Activated CD8-positive, alpha-beta memory T cell treated with anti-CD3 and anti-CD28 coated beads, Interleukin-2, amount 10 ng/mL, durations not matched to agents 7 days and 5 days (primary cell): ENCODE measurements around the gene MAGIX. TPM values are rescaled to one million over a fixed set of nuclear protein-coding genes. Genes with fewer than 3 reads are reported as not detected.
"Not testable (repeated sequence)": the region's sequence is repeated elsewhere in the genome, so short reads cannot be mapped to it uniquely, and the experiment has no call there.

Source experiments
- ATAC-seq: fragments of 150-1000 bp; cut with Tn5 transposase; one replicate; pipeline ENCODE4 v1.10.0; 2021; ENCODE audit warnings: moderate library complexity
- CTCF ChIA-PET: fragments of 350-600 bp; sonication (Branson Sonifier 250); formaldehyde crosslinking; loops from one replicate; lab custom pipeline; 2021; ENCODE audit warnings: antibody characterized with exemption; lab: Charles Lee
- DNase-seq: peaks from one replicate; pipeline ENCODE4 v3.0.0-alpha.2; 2020
- H3K27ac Mint-ChIP-seq: one replicate; pipeline ENCODE4 v1.8.0; 2021; ENCODE audit warnings: mild to moderate bottlenecking, mixed read lengths
- H3K27me3 Mint-ChIP-seq: one replicate; pipeline ENCODE4 v1.8.0; 2021; ENCODE audit warnings: mixed read lengths
- H3K36me3 Mint-ChIP-seq: one replicate; pipeline ENCODE4 v1.8.0; 2021; ENCODE audit warnings: mild to moderate bottlenecking, mixed read lengths
- H3K4me1 Mint-ChIP-seq: one replicate; pipeline ENCODE4 v1.8.0; 2021; ENCODE audit warnings: mixed read lengths
- H3K4me3 Mint-ChIP-seq: one replicate; pipeline ENCODE4 v1.8.0; 2021; ENCODE audit warnings: mild to moderate bottlenecking, moderate library complexity, mixed read lengths
- H3K9me3 Mint-ChIP-seq: one replicate; pipeline ENCODE4 v1.8.0; 2022; ENCODE audit warnings: low read depth, mixed read lengths
- total RNA-seq, 2 experiments: library from RNA; stranded (reverse); gene quantifications; one replicate each; pipeline ENCODE4 v1.2.3, GENCODE V29; 2021

MAGIX gene
- total RNA-seq, 2 experiments from 2014 or later = 1.1 to 2.0 TPM

DNA sequence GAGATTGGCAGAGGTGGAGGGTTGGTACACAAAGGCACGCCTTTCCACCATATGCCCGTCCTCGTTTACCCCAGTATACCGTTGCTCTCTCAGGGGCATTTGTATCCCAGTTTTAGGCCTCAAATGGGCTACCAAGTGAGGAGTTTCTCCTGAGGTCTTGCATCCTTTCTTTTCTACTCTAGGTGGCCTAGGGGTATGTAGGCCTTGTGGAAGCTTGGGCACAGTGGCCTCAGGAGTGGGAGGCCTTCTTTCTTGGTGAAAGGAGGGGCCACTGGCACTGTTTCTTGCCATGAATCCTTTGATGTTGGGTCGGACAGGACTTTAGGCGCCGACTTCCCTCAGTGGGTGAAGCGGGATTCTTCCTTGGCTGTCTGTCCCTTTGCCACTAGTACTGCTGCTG is 15.3 kb upstream of the MAGIX start:
- H3K27me3 Mint-ChIP-seq = no peaks in the 10 kb centered on the region
- H3K9me3 Mint-ChIP-seq = no peaks in the 10 kb centered on the region
- DNase-seq (no peak), ATAC-seq (no peak)
- no peak overlapping the region for H3K27ac Mint-ChIP-seq
- no peaks in the 10 kb centered on the region for H3K4me1 Mint-ChIP-seq
- no peaks in the 10 kb centered on the region for H3K36me3 Mint-ChIP-seq
- CTCF ChIA-PET = no interaction called here
- no peak overlapping the region for H3K4me3 Mint-ChIP-seq

DNA sequence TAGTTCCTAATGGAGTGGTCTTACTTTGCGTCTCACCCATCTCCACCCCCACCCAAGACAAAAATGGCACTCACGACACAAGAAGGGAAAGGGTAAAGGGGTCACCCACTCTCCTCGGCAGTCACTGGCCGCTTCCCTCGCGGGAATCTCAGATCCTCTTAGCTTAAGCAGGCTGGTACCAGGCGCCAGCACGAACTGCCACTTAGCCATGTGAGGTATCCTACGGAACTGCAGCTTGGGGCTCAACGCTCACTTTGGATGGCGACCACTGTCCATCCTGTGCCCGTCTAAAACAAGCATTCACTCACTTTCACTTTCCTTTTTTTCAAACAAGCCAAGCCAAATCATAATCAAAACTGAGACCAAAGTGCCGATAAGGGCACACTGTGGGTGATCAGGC is 14.6 kb upstream of the MAGIX start:
- Mint-ChIP-seq H3K4me3 (no peak overlapping the region), H3K27me3 (no peaks in the 10 kb centered on the region), H3K36me3 (no peaks in the 10 kb centered on the region), H3K9me3 (no peaks in the 10 kb centered on the region), H3K27ac (no peak overlapping the region), H3K4me1 (no peaks in the 10 kb centered on the region)
- ATAC-seq = no peak
- DNase-seq = no peak
- CTCF ChIA-PET = no interaction called here

- H3K9me3 Mint-ChIP-seq, H3K4me1 Mint-ChIP-seq, H3K27ac Mint-ChIP-seq, H3K36me3 Mint-ChIP-seq, DNase-seq, H3K4me3 Mint-ChIP-seq, H3K27me3 Mint-ChIP-seq, ATAC-seq, CTCF ChIA-PET: not testable (repeated sequence)
Measured at GRCh38 chrX:49148390-49149100, 14.0 kb upstream of the MAGIX start.

DNA sequence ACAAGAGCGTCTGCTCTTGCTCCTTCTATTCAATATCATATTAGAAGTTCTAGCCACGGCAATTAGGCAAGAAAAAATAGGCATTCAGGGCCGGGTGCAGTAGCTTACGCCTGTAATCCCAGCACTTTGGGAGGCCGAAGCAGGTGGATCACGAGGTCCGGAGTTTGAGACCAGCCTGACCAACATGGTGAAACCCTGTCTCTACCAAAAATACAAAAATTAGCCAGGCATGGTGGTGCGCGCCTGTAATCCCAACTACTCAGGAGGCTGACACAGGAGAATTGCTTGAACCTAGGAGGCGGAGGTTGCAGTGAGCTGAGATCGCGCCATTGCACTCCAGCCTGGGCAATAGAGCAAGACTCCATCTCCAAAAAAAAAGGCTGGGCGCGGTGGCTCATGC is 13.3 kb upstream of the MAGIX start:
- H3K4me3 Mint-ChIP-seq, H3K36me3 Mint-ChIP-seq, DNase-seq, H3K9me3 Mint-ChIP-seq, H3K4me1 Mint-ChIP-seq, ATAC-seq, H3K27me3 Mint-ChIP-seq, H3K27ac Mint-ChIP-seq, CTCF ChIA-PET: not testable (repeated sequence)

DNA sequence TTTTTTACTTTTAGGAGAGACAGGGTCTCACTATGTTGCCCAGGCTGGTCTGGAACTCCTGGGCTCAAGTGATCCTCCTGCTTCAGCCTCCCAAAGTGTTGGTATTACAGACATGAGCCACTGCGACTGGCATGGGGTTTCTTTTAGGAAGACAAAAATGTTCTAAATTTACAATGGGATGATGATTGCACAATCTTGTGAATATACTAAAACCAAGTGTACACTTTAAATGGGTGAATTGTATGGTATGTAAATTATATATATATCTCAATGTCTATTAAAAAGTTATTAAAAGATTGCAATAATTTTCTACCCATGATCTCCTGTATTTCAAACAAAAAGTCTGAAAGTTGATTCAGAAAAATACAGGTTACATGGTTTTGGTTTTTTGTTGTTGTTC is 9.1 kb upstream of the MAGIX start:
- H3K27me3 Mint-ChIP-seq = no peaks in the 10 kb centered on the region
- CTCF ChIA-PET = no interaction called here
- no peaks in the 10 kb centered on the region for H3K9me3 Mint-ChIP-seq
- no peak for DNase-seq
- H3K36me3 Mint-ChIP-seq = peaks cover 2% of the 10 kb centered on the region
- ATAC-seq = no peak
- H3K4me3 Mint-ChIP-seq = no peak overlapping the region
- peaks cover 16% of the 10 kb centered on the region for H3K4me1 Mint-ChIP-seq
- no peak overlapping the region for H3K27ac Mint-ChIP-seq

- H3K36me3 Mint-ChIP-seq = peaks cover 2% of the 10 kb centered on the region
- H3K27me3 Mint-ChIP-seq = no peaks in the 10 kb centered on the region
- H3K4me3 Mint-ChIP-seq = peak overlapping the region; percentile 90
- CTCF ChIA-PET = interaction anchor here (0.7 to 2.0 kb wide), 14 partner anchors 8 to 349 kb away, joined by 3 to 13 read pairs (median 4); partner anchors contain the start of genes PLP2, PQBP1 and TIMM17B
- ATAC-seq (peak; percentile 9), DNase-seq (peak; percentile 66)
- peak overlapping the region; percentile 96 for H3K27ac Mint-ChIP-seq
- peaks cover 16% of the 10 kb centered on the region for H3K4me1 Mint-ChIP-seq
- no peaks in the 10 kb centered on the region for H3K9me3 Mint-ChIP-seq
Measured at GRCh38 chrX:49155243-49155899, 7.2 kb upstream of the MAGIX start.

GRCh38 chrX:49155900-49156837 is 6.4 kb upstream of the MAGIX start:
- Mint-ChIP-seq H3K9me3 (no peaks in the 10 kb centered on the region), H3K4me3 (peak overlapping the region; percentile 90), H3K4me1 (peaks cover 16% of the 10 kb centered on the region), H3K27me3 (no peaks in the 10 kb centered on the region), H3K27ac (peak overlapping the region; percentile 96), H3K36me3 (peaks cover 2% of the 10 kb centered on the region)
- CTCF ChIA-PET = interaction anchor here (0.7 to 2.0 kb wide), 13 partner anchors 10 to 350 kb away, joined by 3 to 13 read pairs (median 4); partner anchors contain the start of genes PLP2, PQBP1 and TIMM17B
- DNase-seq = peak; percentile 91
- peak; percentile 92 for ATAC-seq

GRCh38 chrX:49157194-49157593 is 5.4 kb upstream of the MAGIX start:
- H3K9me3 Mint-ChIP-seq = no peaks in the 10 kb centered on the region
- H3K27ac Mint-ChIP-seq = no peak overlapping the region
- DNase-seq (no peak), ATAC-seq (no peak)
- H3K27me3 Mint-ChIP-seq = no peaks in the 10 kb centered on the region
- H3K4me1 Mint-ChIP-seq = peaks cover 19% of the 10 kb centered on the region
- H3K36me3 Mint-ChIP-seq = peaks cover 2% of the 10 kb centered on the region
- CTCF ChIA-PET = interaction anchor here (1.1 kb wide), 2 partner anchors 13 to 15 kb away, joined by 3 to 5 read pairs; no protein-coding TSS in a partner anchor
- no peak overlapping the region for H3K4me3 Mint-ChIP-seq

DNA sequence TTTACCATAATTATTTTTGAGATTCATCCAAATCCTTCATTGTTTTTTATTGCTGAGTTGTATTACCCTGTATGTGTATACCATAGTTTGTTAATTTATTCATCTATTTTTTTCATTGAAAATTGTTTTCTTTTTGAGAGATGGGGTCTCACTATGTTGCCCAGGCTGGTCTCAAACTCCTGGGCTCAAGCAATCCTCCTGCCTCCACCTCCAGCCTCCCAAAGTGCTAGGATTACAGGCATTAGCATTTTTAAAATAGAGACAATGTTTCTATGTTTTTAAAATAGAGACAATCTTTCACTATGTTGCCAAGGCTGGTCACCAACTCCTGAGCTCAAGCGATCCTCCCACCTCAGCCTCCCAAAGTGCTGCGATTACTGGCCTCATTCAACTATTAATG is 1.6 kb upstream of the MAGIX start:
- Mint-ChIP-seq H3K27me3 (no peaks in the 10 kb centered on the region), H3K27ac (no peak overlapping the region), H3K4me1 (peaks cover 20% of the 10 kb centered on the region), H3K36me3 (no peaks in the 10 kb centered on the region), H3K4me3 (no peak overlapping the region), H3K9me3 (no peaks in the 10 kb centered on the region)
- no peak for ATAC-seq
- CTCF ChIA-PET = no interaction called here
- no peak for DNase-seq

- Mint-ChIP-seq H3K27ac (no peak overlapping the region), H3K4me1 (peaks cover 19% of the 10 kb centered on the region), H3K27me3 (no peaks in the 10 kb centered on the region), H3K36me3 (no peaks in the 10 kb centered on the region), H3K9me3 (no peaks in the 10 kb centered on the region), H3K4me3 (no peak overlapping the region)
- DNase-seq (no peak), ATAC-seq (no peak)
- CTCF ChIA-PET = no interaction called here
Measured at GRCh38 chrX:49161632-49162031, 926 bp upstream of the MAGIX start.

DNA sequence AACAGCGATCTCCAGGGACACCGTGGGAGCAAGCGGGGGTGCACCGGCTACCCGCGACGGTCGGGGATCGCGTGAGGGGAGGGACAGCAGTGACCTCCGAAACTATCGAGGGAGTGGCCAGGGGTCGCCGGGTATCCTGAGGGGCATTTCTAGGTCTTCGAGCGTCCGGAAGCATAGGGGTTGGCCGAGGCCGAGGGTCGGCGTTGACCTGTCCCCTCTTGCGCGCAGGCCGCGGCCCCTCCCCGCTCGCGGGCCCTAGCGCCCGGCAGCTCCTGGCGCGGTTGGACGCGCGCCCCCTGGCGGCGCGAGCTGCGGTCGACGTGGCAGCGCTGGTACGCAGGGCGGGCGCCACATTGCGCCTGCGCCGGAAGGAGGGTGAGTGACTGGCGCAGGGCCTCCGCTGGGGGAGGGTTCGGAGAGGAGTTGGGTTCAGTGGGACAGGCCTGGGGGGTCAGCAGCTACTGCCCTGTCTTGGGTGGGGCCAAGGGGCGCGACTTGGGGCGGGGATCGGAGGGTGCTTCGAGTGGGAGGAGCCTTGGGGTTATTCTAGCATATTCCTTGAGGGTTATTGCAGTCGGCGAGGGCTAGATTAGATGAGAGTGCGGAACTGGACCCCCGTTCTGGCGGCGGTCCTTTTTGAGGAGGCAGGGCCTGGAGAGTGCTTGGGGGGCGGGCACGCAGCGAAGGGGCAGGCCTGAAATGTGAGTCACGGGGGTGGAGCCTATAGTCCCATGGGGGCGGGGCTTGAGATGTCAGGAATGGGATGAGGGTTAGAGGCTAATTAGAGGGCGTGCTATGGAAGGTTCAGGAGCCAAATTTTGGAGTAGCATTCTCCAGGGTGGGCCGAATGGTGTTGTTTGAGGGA is 1.2 kb downstream of the MAGIX start:
- ATAC-seq (peak; percentile 73), DNase-seq (peak; percentile 85)
- CTCF ChIA-PET = interaction anchor here (0.6 to 2.0 kb wide), 7 partner anchors 9 to 104 kb away, joined by 3 to 5 read pairs (median 4); partner anchors contain the start of gene PRICKLE3
- Mint-ChIP-seq H3K27ac (peak overlapping the region; percentile 95), H3K27me3 (no peaks in the 10 kb centered on the region), H3K4me1 (peaks cover 32% of the 10 kb centered on the region), H3K36me3 (no peaks in the 10 kb centered on the region), H3K4me3 (peak overlapping the region; percentile 78), H3K9me3 (no peaks in the 10 kb centered on the region)

DNA sequence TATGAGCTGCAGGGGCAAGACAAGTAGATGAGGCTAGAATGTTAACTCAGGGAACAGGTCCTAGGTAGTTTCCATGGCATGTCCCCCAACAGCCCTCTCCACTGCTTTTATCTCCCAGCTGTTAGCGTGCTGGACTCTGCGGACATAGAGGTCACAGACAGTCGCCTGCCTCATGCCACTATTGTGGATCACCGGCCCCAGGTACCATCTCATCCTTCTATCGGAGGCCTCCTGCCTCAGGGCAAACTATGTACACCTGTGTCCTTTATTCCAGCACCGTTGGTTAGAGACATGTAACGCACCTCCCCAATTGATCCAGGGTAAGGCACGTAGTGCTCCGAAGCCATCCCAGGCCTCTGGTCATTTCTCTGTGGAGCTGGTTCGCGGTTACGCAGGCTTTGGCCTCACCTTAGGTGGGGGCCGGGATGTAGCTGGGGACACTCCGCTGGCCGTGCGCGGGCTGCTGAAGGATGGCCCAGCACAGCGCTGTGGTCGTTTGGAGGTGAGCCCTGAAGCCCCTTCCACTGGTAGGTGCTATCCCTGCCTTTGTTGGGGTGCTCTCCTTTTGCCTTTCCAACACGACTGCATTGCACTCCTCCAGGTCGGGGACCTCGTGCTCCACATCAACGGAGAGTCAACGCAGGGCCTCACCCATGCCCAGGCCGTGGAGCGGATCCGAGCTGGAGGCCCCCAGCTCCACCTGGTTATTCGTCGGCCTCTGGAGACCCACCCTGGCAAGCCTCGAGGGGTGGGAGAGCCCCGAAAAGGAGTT is 2.2 kb downstream of the MAGIX start:
- Mint-ChIP-seq H3K9me3 (no peaks in the 10 kb centered on the region), H3K4me3 (peak overlapping the region; percentile 78), H3K36me3 (no peaks in the 10 kb centered on the region), H3K27ac (peak overlapping the region; percentile 48), H3K4me1 (peaks cover 36% of the 10 kb centered on the region), H3K27me3 (no peaks in the 10 kb centered on the region)
- CTCF ChIA-PET = interaction anchor here (1.3 to 4.1 kb wide), 4 partner anchors 8 to 28 kb away, joined by 3 to 13 read pairs (median 4); no protein-coding TSS in a partner anchor
- DNase-seq (no peak), ATAC-seq (no peak)
